GM21723 (cell line): ENCODE results near the gene NSRP1.
A peak's percentile ranks its signal among the peaks of the same experiment; 100 is the strongest.
"Not testable (repeated sequence)": the region's sequence is repeated elsewhere in the genome, so short reads cannot be mapped to it uniquely, and the experiment has no call there.

Experiments used
- ATAC-seq: cut with Tn5 transposase; IDR thresholded peaks from one replicate; pipeline ENCODE4 v1.9.1; 2021; ENCODE audit warnings: mild to moderate bottlenecking, moderate library complexity; ENCODE audit not compliant: unreplicated experiment

NSRP1 gene, protein sequence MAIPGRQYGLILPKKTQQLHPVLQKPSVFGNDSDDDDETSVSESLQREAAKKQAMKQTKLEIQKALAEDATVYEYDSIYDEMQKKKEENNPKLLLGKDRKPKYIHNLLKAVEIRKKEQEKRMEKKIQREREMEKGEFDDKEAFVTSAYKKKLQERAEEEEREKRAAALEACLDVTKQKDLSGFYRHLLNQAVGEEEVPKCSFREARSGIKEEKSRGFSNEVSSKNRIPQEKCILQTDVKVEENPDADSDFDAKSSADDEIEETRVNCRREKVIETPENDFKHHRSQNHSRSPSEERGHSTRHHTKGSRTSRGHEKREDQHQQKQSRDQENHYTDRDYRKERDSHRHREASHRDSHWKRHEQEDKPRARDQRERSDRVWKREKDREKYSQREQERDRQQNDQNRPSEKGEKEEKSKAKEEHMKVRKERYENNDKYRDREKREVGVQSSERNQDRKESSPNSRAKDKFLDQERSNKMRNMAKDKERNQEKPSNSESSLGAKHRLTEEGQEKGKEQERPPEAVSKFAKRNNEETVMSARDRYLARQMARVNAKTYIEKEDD

DNA sequence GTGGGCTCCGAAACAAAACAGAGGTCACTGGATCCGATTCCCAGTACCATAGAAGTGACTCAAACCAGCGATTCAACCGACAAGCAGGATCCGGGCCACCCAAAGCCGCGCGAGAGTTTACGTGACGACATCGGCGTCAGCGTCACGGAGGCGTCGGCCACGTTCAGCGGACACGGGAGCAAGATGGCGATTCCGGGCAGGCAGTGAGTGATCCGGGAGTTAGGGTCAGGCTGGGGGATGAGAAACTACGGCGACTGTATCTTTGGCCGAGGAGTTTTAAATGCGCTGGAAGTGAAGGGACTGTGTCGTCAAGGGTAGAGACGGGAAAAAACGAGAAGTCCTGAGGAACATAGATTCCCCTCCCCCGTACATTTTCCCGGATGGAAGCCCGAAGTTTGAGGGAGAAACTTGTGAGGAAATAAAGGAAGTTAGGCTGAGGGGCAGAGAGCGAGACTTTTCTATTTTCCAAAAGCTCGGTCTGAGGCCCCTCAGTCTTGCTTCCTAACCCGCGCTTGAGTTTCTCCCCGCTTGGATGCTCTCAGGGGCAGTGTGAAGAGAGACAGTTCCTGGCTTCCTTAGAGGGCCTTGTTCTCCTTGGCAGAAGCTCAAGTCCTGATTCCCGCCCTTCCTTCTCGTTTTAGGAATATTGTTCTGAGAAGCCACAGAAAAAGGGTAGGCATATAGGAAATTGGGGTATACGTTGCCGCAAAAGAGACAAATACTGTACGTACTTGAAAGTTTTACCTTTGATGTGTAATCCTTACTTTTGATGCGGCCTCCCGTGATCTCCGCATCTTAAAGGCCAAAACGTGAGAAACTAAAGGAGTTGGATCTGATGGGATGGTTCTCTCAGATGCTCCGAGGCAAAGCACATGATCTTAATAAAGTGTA, at the start of gene NSRP1:
Gene NSRP1, plus strand, starts transcription at position 156 of the 891 bp plus-strand sequence. Its CDS starts 28 bp downstream, at position 184.
- ATAC-seq, result peak; percentile 76

DNA sequence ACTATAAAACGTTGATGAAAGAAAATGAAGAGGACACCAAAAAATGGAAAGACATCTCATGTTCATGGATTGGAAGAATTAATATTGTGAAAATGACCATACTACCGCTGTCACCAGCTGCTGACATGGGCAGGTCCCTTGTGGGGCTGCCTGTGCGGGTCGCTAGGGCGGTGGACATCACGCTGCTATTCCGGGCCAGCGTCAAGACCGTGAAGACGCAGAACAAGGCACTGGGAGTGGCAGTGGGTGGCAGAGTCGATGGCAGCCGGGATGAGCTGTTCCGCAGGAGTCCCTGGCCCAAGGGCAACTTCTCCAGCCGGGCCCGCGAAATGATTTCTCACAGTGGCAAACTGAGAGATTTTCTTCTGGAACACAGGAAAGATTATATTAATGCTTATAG, 48.2 kb upstream of the NSRP1 start:
- no peak for ATAC-seq

DNA sequence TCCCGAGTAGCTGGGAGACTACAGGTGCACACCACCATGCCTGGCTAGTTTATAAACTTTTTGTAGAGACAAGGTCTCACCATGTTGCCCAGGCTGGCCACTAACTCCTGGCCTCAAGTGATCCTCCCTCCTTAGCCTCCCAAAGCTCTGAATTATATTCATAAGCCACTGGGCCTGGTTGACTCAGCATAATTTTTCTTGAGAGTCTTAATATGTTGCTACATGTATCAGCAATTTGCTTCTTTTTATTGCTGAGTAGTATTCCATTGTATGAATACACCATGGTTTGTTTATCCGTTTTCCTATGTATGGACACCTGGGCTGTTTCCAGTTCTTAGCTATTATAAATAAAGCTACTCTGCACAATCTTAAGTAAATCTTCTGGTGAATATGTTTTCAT, 42.4 kb upstream of the NSRP1 start:
- ATAC-seq, result no peak

GRCh38 chr17:30074730-30075129, 41.9 kb upstream of the NSRP1 start:
- ATAC-seq, result no peak

DNA sequence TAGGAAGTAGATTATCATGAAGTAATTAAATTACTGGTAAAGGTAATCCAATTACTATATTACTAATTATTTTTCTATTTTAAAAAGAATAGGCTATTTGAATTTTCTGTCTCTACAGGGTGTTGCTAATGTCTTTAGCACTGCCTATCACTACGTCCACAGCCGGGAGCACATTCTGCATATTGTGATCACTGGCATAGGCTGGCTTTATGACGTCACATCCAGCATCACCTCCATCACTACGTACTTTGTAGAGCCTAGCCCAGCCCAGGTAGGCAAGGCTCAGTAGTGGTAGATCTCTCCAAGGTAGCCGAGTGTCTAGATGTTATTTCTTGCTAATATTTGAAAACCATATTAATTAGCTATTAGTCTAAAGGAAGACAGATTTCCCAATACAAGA, 33.8 kb upstream of the NSRP1 start:
- no peak for ATAC-seq

GRCh38 chr17:30084788-30085187, 31.8 kb upstream of the NSRP1 start:
- ATAC-seq, result no peak

GRCh38 chr17:30086896-30087295, 29.7 kb upstream of the NSRP1 start:
- no peak for ATAC-seq

GRCh38 chr17:30087431-30087830, 29.2 kb upstream of the NSRP1 start:
- not testable (repeated sequence) for ATAC-seq

- ATAC-seq, result no peak
Observed at GRCh38 chr17:30091121-30091670, 25.4 kb upstream of the NSRP1 start.

- no peak for ATAC-seq
Observed at GRCh38 chr17:30091771-30092170, 24.8 kb upstream of the NSRP1 start.

- no peak for ATAC-seq
Observed at GRCh38 chr17:30092886-30093285, 23.7 kb upstream of the NSRP1 start.

DNA sequence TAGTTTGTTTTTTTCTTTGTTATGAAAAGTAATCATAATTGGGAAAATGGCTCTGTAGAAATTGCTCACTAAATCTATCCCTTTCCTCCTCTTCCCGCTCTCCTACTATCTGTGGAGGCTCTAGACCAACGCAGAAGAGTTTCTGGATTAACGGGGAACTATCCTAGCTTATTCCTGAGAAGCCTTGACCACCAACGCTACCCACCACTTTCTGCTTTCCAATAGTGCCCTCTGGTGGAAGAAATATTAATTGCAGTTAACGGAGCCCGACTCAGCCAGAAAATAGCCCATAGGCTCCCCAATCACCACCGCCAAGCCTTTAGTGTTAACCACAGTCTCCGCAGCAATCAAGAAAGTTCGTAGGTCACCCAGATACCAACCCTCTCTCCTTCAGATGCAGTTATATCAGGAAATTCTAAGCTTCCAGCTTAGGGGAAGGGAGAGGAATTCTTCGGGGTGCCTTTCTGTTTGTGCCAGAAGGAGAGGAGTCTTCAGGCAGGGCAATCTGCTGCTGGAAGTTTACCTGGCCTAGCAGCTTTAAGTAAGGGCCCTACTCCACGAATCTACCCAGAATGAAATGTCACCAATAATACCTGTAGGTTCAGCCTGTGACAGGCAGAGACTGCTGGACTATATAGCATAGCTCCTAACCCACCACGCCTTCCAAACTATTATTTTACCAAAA, 23.0 kb upstream of the NSRP1 start:
- ATAC-seq, result no peak

DNA sequence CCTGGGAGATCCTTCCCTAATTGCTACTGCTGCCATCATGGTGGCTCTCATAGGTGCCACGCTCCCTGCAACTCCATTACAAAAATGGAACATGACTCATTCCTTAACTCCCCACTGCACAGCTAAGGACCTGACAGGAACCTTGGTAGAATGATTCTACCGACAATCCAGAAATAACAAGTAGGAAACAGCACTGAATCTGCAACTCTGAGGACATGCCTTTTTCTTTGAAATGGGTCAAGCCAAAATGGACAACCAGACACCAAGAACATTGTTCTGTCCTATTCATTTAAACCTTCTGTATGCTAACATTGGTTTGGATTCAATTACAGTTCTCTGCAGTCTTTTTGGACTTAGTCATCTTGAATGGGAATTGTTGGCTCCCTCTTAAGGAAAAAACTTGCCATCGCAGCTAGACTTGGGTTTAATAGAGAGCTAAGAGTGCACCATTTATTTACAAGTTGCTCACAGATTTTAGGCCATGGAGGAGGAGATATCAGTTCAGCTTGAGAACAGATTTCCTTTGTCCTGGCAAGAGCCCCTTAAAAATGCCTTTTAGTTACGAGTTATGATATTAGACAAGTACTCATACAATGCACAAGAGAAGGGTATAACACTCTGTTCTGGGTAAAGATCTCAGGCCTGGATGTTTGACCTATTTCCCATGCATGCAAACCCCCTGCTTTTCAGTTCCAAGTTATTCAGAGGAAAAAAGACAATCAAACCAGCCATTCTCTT, 20.9 kb upstream of the NSRP1 start:
- no peak for ATAC-seq

- ATAC-seq, result no peak
Observed at GRCh38 chr17:30101686-30102390, 14.8 kb upstream of the NSRP1 start.

DNA sequence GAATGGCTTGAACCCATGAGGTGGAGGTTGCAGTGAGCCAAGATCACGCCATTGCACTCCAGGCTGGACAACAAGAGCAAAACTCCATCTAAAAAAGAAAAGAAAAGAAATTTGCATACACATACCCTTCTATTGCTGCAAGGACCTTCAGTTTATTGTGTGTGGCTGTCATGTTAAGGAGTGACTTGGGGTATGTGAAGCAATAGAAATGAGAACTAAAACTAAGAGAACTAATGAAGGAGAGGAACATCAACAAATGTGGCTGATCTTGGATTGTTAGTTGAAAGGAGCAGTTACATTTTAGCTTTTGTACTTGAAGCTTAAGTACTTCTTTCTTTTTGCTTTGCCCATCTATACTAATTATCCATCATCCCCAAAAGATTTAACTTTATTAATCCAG, 12.7 kb upstream of the NSRP1 start:
- no peak for ATAC-seq

- peak; percentile 60 for ATAC-seq
Observed at GRCh38 chr17:30104575-30105339, 11.9 kb upstream of the NSRP1 start.

DNA sequence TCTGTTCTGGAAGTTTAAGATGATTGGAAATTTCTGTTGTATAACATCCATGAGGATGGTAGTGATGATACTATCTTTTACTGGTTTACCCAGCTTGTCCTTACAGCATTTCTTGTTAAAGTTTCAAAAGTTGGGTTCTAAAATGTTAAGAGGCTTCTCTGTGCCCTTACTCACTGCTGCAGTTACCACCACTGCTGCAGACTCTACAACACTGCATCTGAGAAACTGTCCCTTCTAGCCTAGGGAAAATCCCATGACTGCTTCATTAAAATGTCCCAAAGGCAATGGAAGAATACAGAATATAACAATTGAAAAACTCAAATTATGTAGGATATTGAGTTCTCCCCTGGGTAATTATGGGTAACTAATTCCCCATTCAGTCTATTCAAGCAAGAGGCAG, 3.8 kb upstream of the NSRP1 start:
- no peak for ATAC-seq

GRCh38 chr17:30113213-30113612, 3.4 kb upstream of the NSRP1 start:
- ATAC-seq, result no peak

DNA sequence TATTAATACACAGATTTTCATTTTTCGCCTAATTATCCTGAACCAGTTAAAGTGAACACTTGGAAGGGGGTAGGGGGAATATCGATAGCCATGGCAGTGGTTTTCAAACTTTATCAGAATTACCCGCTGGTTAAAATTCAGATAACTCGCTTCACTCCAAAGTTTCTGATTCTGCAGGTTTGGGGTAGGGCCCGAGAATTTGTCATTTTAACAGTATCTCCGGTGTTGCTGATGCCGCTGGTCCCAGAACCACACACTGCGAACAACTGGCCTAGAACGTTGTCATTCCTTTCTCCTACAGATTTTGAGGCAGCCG, 313 bp upstream of the NSRP1 start:
- ATAC-seq, result no peak
